HFF-Myc (cell line): ENCODE measurements around the gene ITPRIPL2.
A peak's percentile ranks its signal among the peaks of the same experiment; 100 is the strongest.

Experiments used
- DNase-seq: peaks from one replicate; pipeline ENCODE4 v3.0.0-alpha.2; 2011; ENCODE audit warnings: low read depth; ENCODE audit errors: extremely low read depth
- H3K4me3 ChIP-seq: replicated peaks from 2 replicates; pipeline ENCODE4 v1.5.1; 2011; ENCODE audit warnings: low read depth, mild to moderate bottlenecking, control low read depth, low read length
- CTCF ChIP-seq: IDR thresholded peaks from 2 replicates; pipeline ENCODE4 v1.5.1; 2012; ENCODE audit warnings: mild to moderate bottlenecking, low read depth, low read length, control low read depth; ENCODE audit errors: missing control alignments

The ITPRIPL2 gene

GRCh38 chr16:19086322-19087199 lies 27.2 kb upstream of the ITPRIPL2 start:
- peak overlapping the region; percentile 32 for H3K4me3 ChIP-seq
- DNase-seq, result peak; percentile 87
- TF ChIP-seq CTCF, result peak; percentile 99

- no peak for TF ChIP-seq CTCF
- H3K4me3 ChIP-seq, result no peak overlapping the region
- no peak for DNase-seq
These were observed 25.3 kb upstream of the ITPRIPL2 start for GRCh38 chr16:19088341-19088916.

GRCh38 chr16:19089410-19089955 lies 24.3 kb upstream of the ITPRIPL2 start:
- no peak overlapping the region for H3K4me3 ChIP-seq
- no peak for TF ChIP-seq CTCF
- DNase-seq, result no peak

GRCh38 chr16:19090916-19091315 lies 22.8 kb upstream of the ITPRIPL2 start:
- no peak overlapping the region for H3K4me3 ChIP-seq
- no peak for TF ChIP-seq CTCF

GRCh38 chr16:19092653-19093410 lies 20.9 kb upstream of the ITPRIPL2 start:
- DNase-seq, result no peak
- no peak overlapping the region for H3K4me3 ChIP-seq
- TF ChIP-seq CTCF, result no peak

More at GRCh38 chr16:19090916-19091315, 22.8 kb upstream of the ITPRIPL2 start:
- no peak for DNase-seq

- H3K4me3 ChIP-seq, result no peak overlapping the region
- no peak for TF ChIP-seq CTCF
- no peak for DNase-seq
These were observed 19.9 kb upstream of the ITPRIPL2 start for GRCh38 chr16:19093631-19094541.
